PFSK-1 (cell line): ENCODE data around the gene MMP7.

Experiments used
- FOXP2 ChIP-seq: optimal IDR thresholded peaks from 2 replicates; pipeline ENCODE3; 2011; ENCODE audit warnings: borderline replicate concordance, control low read depth, inconsistent platforms; ENCODE audit not compliant: insufficient read depth; ENCODE audit errors: extremely low read length, extremely low read depth
- POLR2AphosphoS5 ChIP-seq: IDR thresholded peaks from 2 replicates; pipeline ENCODE4 v1.6.1; 2012; ENCODE audit warnings: low read depth, mild to moderate bottlenecking, control low read depth, low read length, moderate library complexity
- REST ChIP-seq, 2 experiments: IDR thresholded peaks; 2 replicates each; pipeline versions ENCODE4 v1.6.1 to v1.8.0; 2011 to 2012; ENCODE audit warnings: low read depth in 2 of 2, low read length in 2 of 2, control low read depth in 1 of 2, inconsistent platforms in 1 of 2, mild to moderate bottlenecking in 1 of 2, moderate library complexity in 1 of 2; ENCODE audit not compliant: insufficient read depth in 1 of 2
- SIN3A ChIP-seq: IDR thresholded peaks from 2 replicates; pipeline ENCODE4 v1.6.1; 2012; ENCODE audit warnings: mild to moderate bottlenecking, low read length, moderate library complexity, borderline replicate concordance; ENCODE audit not compliant: insufficient read depth
- TAF1 ChIP-seq: IDR thresholded peaks from 2 replicates; pipeline ENCODE4 v1.6.1; 2012; ENCODE audit warnings: low read length, control low read depth, borderline replicate concordance; ENCODE audit not compliant: insufficient read depth

The MMP7 gene

GRCh38 chr11:102528618-102529017 is 1.9 kb downstream of the MMP7 start:
- no peak for TF ChIP-seq SIN3A
- TF ChIP-seq POLR2AphosphoS5, result no peak
- TF ChIP-seq REST (IDR thresholded peaks at IDR 0.05; ENCODE audit: insufficient read depth in 1 of 2, low read depth in 2 of 2, low read length in 2 of 2), result no peak

GRCh38 chr11:102527684-102528083 is 2.9 kb downstream of the MMP7 start:
- no peak for TF ChIP-seq REST (IDR thresholded peaks at IDR 0.05; ENCODE audit: insufficient read depth in 1 of 2, low read depth in 2 of 2, low read length in 2 of 2)
- TF ChIP-seq TAF1, result no peak

- TF ChIP-seq FOXP2 (no peak), TAF1 (no peak), SIN3A (no peak), POLR2AphosphoS5 (no peak), REST (IDR thresholded peaks at IDR 0.05; ENCODE audit: insufficient read depth in 1 of 2, low read depth in 2 of 2, low read length in 2 of 2) (no peak)
These were observed 3.5 kb downstream of the MMP7 start for GRCh38 chr11:102527041-102527440.

GRCh38 chr11:102523887-102524286 is 6.7 kb downstream of the MMP7 start:
- TF ChIP-seq FOXP2 (no peak), REST (IDR thresholded peaks at IDR 0.05; ENCODE audit: insufficient read depth in 1 of 2, low read depth in 2 of 2, low read length in 2 of 2) (no peak), SIN3A (no peak), POLR2AphosphoS5 (no peak), TAF1 (no peak)

GRCh38 chr11:102523189-102523570 is 7.4 kb downstream of the MMP7 start:
- TF ChIP-seq SIN3A (no peak), FOXP2 (no peak), REST (IDR thresholded peaks at IDR 0.05; ENCODE audit: insufficient read depth in 1 of 2, low read depth in 2 of 2, low read length in 2 of 2) (no peak), TAF1 (no peak), POLR2AphosphoS5 (no peak)
